Frontal cortex (tissue), 4 donors: ENCODE data around the gene ITGB4. TPM values are rescaled to one million over a fixed set of nuclear protein-coding genes. Genes with fewer than 3 reads are reported as not detected.
A peak's percentile ranks its signal among the peaks of the same experiment; 100 is the strongest.

ENCODE experiments used
- DNase-seq, 2 donors: peaks; one replicate each; pipeline ENCODE4 v3.0.0; 2012; ENCODE audit warnings: low spot score in 2 of 2
- FAIRE-seq: peaks from 2 replicates; lab custom pipeline; 2012; peaks lifted over from hg19 to GRCh38; lab: Jason Lieb, UNC
- total RNA-seq: library from RNA; depleted of rRNA; stranded (reverse); fragments of >200 nt; gene quantifications from one replicate; pipeline ENCODE4 v1.2.3, GENCODE V29; 2014
- donor health status: control.
- donor health status: control.
- donor health status: control.

Gene ITGB4
- total RNA-seq, 1 donor from 2014 or later = 1.2 TPM

DNA sequence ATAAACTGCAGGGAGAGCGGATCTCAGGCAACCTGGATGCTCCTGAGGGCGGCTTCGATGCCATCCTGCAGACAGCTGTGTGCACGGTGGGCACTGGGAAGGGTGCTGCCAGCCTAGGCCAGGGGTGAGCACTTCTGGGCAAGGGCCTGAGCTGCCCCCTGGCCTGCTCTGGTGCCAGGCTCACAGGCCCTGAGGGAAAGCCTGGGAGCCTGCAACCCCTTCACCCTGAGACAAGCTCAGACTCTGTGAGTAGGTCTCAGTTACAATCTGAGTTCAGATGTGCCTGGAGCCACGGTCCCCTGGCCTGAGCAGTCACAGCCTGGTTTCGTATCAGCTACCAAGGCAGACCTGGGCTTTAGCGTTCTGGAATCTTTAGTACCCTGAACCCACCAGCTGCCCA lies 8.1 kb downstream of the ITGB4 start:
- DNase-seq (no peak), FAIRE-seq (no peak)

DNA sequence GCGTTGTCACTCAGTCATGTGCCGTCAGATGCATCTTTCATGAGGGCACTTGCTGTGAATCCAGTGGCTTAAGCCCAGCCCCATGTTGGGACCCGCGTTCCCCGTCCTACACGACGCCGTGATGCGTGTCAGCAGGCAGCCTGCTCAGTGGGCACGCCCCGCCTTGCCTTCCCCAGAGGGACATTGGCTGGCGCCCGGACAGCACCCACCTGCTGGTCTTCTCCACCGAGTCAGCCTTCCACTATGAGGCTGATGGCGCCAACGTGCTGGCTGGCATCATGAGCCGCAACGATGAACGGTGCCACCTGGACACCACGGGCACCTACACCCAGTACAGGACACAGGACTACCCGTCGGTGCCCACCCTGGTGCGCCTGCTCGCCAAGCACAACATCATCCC lies 8.8 kb downstream of the ITGB4 start:
- FAIRE-seq (no peak), DNase-seq (no peak)

DNA sequence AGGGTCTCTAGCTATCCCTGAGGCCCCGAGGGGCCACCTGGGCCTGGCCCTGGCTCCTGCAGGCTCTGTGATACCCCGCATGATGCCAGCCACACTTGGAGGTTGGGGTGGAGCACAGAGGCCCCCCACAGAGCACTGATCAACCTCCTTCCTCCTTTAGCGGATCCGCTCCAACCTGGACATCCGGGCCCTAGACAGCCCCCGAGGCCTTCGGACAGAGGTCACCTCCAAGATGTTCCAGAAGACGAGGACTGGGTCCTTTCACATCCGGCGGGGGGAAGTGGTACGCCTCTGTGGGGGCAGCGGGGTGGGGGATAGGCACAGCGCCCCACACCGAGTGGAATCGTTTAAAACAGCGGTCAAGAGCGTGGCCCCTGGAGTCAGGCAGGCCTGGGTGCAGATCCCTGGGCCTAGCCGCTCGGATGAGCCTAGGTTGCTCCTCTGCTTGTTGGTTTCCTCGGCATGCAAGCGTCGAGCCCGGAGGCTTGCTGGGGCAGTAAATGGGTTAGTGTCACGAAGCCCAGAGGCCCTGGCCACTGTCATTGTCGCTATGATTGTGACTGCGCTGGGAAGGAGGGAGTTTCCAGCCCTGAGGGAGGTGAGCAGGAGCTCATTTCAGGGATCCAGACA lies 9.9 kb downstream of the ITGB4 start:
- FAIRE-seq (no peak), DNase-seq (no peak)

DNA sequence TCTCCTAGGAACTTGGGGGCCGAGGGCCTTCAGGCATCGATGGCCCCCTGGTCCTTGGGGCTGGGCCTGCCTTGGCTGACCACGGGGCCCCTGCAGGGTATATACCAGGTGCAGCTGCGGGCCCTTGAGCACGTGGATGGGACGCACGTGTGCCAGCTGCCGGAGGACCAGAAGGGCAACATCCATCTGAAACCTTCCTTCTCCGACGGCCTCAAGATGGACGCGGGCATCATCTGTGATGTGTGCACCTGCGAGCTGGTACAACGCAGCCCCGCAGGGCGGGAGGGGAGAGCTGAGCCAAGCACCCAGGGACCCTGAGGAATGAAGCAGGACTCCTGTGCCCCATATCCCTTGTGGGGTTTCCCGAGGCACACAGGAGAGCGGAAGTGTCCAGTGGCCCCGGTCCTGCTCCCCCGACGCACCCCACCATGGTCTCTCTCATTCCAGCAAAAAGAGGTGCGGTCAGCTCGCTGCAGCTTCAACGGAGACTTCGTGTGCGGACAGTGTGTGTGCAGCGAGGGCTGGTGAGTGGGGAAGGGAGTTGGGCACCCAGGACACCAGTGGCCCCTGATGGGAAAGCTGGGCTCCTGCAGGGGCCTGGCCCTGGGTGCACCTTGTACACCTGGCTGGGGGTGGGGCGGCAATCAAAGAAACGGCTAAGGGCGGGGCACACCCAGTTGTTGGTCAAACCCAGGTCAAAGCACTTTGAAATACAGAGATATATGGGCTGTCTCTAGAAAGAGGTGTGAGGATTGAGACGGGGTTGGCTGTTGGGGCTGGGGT lies 10.6 kb downstream of the ITGB4 start:
- FAIRE-seq (no peak), DNase-seq (no peak)

DNA sequence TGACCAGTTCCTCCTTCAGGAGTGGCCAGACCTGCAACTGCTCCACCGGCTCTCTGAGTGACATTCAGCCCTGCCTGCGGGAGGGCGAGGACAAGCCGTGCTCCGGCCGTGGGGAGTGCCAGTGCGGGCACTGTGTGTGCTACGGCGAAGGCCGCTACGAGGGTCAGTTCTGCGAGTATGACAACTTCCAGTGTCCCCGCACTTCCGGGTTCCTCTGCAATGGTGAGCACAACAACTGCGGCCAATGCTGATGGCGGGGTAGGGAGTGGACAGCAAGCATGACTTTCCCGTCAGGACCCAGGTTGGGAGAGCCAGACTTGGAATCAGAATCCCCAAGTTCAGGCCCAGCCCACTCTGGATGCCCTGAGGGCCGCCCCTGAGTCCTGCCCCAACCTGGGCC lies 12.2 kb downstream of the ITGB4 start:
- DNase-seq (no peak), FAIRE-seq (no peak)

DNA sequence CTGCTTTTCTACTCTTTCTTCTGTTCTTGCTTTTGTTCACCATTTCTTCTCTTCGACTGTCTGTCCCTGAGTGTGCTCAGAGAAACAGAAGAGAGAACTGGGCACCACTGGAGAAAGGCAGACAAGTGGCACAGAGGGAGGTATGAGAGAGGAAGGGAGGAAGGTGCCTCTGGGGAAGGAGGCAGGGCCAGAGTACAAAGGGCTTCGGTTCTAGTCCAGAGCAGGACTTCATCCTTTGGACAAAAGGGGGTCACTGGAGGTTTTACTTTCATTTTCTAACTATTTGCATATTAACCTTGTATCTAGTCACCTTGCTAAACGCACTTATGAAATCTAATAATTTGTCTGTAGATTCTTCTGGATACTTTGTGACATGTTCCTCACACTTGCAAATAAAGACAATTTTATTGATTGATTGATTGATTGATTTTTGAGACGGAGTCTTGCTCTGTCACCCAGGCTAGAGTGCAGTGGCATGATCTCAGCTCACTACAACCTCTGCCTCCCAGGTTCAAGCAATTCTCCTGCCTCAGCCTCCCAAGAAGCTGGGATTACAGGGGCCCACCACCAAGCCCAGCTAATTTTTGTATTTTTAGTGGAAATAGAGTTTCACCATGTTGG lies 13.5 kb downstream of the ITGB4 start:
- DNase-seq = no peak
- FAIRE-seq = no peak

DNA sequence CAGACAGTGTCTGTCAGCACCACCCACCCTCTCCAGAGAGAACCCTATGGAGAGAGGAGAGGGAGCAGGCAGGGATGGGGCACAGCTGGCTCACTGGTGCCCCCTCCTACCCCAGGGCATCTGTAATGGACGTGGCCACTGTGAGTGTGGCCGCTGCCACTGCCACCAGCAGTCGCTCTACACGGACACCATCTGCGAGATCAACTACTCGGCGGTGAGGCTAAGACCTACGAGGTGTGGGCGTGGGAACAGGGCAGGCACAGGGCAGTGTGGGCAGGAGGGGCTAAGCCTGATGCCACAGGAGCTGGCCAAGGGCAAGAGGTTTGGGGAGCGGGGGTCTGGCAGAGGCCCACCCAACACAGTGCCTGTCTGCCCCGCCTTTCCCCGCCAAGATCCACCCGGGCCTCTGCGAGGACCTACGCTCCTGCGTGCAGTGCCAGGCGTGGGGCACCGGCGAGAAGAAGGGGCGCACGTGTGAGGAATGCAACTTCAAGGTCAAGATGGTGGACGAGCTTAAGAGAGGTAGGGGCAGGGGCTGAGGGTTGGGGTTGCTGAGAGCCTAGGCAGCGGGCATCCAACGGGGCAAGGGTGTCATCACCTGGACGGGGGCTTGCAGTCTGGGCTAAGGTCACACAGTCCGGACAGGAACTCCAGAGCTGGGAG lies 15.0 kb downstream of the ITGB4 start:
- FAIRE-seq (no peak), DNase-seq (no peak)

DNA sequence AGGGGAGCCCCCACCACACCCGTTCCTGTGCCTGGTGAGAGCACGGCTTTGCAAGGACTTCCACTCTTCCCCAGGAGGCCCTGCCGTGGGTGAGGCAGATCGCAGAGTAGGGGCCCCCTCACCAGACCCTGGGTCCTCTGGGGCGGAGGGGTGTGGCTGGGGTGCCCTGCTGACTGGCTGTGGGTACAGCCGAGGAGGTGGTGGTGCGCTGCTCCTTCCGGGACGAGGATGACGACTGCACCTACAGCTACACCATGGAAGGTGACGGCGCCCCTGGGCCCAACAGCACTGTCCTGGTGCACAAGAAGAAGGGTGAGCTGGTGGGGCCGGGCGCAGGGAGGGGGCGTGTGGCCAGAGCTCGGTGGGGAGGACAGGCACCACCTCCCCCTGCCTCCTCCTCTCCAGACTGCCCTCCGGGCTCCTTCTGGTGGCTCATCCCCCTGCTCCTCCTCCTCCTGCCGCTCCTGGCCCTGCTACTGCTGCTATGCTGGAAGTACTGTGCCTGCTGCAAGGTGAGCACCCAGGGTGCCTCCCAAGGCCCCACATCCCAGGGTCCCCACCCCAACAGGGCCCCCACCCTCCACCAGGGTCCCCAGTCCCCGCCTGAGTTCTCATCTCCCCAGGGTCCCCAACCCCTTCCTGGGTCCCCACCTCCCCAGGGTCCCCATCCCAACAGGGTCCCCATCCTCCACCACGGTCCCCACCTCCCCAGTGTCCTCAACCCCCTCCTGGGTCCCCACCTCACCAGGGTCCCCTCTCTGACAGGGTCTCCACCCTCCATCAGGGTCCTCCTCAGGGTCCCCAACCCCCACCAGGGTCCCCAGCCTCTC lies 16.1 kb downstream of the ITGB4 start:
- DNase-seq = no peak
- no peak for FAIRE-seq

DNA sequence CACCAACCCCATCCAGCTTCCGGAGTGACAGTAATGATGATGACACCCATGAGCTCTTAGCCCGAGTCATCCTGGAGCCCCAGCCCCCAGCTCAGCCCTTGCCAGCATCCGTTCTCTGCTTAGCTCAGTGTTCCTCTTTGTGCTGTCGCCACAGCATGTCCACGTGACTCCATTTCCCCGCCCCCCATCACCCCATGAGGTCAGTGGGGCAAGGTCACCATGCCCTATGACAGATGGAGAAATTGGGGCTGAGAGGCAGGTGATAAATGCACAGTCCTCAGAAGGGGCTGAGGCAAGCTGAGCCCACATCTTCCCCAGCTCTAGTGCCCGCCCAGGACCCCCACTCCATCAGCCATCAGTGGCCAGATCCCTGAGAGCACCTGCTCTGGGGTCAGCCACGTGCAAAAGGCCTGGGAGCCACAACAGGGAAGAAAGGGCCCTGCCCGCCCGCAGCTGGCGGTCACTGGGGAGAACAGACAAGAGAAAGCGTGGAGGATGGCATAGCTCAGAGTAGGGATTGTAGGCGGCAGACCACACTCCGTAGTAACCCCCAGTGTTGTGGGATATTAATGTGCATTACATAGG lies 17.1 kb downstream of the ITGB4 start:
- peak; percentile 61 to 62 for DNase-seq

DNA sequence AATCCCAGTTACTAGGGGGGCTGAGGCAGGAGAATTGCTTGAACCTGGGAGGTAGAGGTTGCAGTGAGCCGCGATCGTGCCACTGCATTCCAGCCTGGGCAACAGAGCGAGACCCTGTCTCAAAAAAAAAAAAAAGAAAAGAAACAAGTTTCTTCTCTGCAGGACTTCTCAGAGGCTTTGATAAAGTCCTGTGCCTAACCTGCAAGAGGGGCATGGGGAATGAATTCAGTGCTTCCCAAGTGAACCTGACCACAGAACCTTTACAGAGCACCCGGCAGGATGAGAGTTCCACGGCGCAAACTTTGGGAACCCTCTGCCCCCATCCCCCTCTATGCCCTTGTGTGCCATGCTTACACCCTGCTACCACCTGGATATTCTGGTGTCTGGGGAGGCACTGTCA lies 17.9 kb downstream of the ITGB4 start:
- no peak for DNase-seq
- no peak for FAIRE-seq

More for the DNA sequence above, 17.1 kb downstream of the ITGB4 start:
- FAIRE-seq = no peak

DNA sequence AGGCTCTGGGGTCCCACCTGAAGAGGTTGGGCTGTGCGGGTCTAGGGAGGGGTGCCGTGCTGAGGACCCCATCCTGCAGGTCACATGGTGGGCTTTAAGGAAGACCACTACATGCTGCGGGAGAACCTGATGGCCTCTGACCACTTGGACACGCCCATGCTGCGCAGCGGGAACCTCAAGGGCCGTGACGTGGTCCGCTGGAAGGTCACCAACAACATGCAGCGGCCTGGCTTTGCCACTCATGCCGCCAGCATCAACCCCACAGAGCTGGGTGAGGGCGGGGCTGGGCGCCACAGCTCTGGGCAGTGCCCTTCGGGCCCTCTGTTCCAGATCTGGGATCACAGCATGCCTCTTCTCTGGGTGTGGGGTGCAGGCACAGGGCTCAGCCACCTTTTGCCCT lies 18.5 kb downstream of the ITGB4 start:
- DNase-seq = no peak
- FAIRE-seq = no peak

DNA sequence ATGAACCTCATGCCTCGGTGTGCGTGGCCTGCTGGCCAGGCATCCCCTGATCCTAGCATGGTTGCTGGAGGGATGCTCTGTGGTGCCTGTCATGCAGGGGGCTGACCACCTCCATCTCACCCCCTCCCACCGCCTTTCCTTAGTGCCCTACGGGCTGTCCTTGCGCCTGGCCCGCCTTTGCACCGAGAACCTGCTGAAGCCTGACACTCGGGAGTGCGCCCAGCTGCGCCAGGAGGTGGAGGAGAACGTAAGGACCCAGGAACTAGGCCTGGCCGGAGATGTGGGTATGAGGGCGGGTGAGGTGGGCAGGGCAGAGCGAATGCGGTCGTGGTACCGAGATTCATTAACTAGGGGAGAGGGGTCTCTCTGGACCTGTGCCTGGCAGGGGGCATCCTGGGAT lies 19.0 kb downstream of the ITGB4 start:
- FAIRE-seq (no peak), DNase-seq (no peak)

DNA sequence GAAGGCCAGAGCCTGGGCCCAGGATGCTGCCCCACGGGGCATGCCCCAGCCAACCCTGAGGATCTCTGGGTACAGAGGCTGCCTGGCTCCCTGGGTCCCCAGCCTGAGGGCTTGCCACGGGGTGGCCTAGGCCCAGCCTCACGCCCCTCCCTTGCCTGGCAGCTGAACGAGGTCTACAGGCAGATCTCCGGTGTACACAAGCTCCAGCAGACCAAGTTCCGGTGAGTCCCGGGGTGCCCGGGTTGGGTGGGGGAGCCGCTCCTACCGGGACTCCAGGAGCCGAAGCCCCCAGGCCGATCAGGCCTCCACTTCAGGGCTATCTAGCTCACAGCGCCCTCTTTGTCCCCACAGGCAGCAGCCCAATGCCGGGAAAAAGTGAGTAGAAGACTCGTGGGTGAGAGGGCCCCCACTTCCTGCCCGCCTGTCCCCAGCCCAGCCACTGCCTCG lies 19.4 kb downstream of the ITGB4 start:
- DNase-seq (no peak), FAIRE-seq (no peak)

DNA sequence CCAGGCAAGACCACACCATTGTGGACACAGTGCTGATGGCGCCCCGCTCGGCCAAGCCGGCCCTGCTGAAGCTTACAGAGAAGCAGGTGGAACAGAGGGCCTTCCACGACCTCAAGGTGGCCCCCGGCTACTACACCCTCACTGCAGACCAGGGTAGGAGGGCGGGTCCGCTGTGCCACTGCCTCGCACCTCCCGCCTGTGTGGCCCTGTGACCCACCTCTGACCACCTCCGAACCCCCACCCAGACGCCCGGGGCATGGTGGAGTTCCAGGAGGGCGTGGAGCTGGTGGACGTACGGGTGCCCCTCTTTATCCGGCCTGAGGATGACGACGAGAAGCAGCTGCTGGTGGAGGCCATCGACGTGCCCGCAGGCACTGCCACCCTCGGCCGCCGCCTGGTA lies 21.1 kb downstream of the ITGB4 start:
- no peak for DNase-seq
- no peak for FAIRE-seq

DNA sequence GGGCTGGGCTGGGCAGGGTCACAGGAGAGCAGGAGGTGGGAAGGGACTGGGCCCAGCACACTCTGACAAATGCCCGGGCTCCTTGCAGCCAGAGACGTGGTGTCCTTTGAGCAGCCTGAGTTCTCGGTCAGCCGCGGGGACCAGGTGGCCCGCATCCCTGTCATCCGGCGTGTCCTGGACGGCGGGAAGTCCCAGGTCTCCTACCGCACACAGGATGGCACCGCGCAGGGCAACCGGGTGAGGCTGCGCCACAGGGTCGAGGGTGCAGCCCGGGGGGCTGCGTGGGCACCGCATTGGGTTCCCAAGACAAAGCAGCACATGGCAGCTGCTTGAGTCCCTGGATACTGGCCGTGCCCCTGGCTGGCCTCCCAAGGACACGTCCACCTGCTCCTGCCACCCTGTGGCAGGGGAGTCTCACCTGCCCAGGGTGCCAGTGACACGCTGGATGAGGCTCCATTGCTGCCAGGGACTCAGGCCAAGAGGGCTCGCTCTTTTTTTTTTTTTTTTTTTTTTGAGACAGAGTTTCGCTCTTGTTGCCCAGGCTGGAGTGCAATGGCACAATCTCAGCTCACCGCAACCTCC lies 22.5 kb downstream of the ITGB4 start:
- FAIRE-seq (no peak), DNase-seq (no peak)

DNA sequence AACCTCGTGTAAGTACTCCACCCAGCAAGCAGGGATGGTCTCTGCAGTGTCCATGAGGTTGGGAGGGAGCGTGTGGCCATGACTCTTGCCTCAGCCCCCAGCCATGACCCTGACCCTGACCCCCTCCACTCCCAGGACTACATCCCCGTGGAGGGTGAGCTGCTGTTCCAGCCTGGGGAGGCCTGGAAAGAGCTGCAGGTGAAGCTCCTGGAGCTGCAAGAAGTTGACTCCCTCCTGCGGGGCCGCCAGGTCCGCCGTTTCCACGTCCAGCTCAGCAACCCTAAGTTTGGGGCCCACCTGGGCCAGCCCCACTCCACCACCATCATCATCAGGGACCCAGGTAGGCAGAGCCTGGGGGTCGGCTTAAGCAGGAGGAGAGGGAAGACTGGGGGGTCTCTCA lies 27.4 kb downstream of the ITGB4 start:
- FAIRE-seq (no peak), DNase-seq (no peak)

DNA sequence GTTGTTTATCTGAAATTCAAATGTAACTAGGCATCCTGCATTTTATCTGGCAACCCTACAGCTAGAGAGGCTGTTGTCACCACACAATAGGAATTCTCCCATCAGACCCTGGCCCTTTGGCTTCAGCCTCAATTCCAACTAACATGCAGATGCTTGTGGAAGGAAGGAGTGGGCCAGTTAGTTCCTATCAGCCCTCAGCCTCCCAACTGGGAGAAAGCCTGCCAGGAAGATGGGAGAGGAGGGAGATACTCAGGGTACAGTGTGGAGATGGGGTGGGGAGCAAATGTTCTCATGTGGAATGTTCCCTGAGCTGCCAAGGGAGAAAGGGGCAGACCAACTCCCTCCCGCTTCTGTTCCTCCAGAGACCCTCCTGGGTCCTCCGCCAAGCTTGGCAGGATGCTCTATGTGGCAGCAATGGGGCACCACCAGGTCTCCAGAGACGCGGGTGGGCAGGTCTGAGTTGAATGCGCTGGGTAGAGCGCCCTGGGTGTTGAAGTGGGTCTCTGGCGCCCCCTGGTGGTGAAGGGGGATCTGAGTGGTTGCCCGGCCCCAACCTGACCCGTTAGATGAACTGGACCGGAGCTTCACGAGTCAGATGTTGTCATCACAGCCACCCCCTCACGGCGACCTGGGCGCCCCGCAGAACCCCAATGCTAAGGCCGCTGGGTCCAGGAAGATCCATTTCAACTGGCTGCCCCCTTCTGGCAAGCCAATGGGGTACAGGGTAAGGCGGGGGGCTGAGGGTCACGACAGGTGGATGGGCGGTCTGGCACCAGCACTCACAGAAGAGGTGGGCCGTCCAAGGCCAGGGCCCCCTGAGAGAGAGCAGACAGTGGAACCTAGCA lies 28.5 kb downstream of the ITGB4 start:
- FAIRE-seq (no peak), DNase-seq (peak; percentile 81 to 86)
